ENCODE results near the gene CHRNA1. TPM values are rescaled to one million over a fixed set of nuclear protein-coding genes. Genes with fewer than 3 reads are reported as not detected.

The CHRNA1 gene
- total and polyA plus RNA-seq, 9 of the 15 experiments (the other 6 are each of a cell fraction or from before 2014, with no cell fraction given): not detected

DNA sequence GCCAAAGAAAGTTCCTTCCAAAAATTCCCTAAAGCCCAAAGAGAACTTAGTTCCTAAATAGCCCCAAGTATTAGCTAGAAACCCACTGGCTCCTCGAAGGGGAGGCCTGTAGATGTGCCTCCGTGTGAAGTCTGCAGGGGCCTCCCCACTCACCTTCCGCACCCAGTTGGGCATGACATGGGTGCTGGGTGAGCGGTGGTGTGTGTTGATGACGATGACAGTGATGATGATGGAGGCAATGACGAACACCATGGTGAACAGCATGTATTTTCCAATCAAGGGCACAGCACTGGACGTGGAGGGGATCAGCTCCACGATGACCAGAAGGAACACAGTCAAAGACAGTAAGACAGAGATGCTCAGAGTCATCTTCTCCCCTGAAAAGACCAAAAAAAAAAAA lies 14.5 kb downstream of the CHRNA1 start:
- Histone ChIP-seq H3K27ac (ENCODE audit: extremely low read depth, low read depth, low read length) (no peak overlapping the region), H3K9me1 (ENCODE audit: control insufficient read depth, insufficient read depth, low read length) (no peaks in the 10 kb centered on the region), H3K36me3 (ENCODE audit: control insufficient read depth, insufficient read depth, low read length) (no peaks in the 10 kb centered on the region), H4K20me1 (replicated peaks; ENCODE audit: control insufficient read depth, insufficient read depth, low read length) (no peaks in the 10 kb centered on the region), H2AFZ (ENCODE audit: low read depth, low read length) (no peak overlapping the region), H3K79me2 (ENCODE audit: control insufficient read depth, insufficient read depth, low read length) (no peaks in the 10 kb centered on the region), H3K4me3 (no peak overlapping the region), H3K4me2 (ENCODE audit: insufficient read depth, low read length) (no peak overlapping the region), H3K27me3 (ENCODE audit: control insufficient read depth in 2 of 2, insufficient read depth in 2 of 2, low read length in 2 of 2) (peaks cover 11 to 40% of the 10 kb centered on the region in 2 experiments), H3K9ac (ENCODE audit: insufficient read depth in 1 of 2, low read depth in 2 of 2, low read length in 2 of 2) (no peak overlapping the region), H3K9me3 (replicated peaks; ENCODE audit: control insufficient read depth, insufficient read depth, low read depth, low read length) (no peaks in the 10 kb centered on the region), H3K4me1 (replicated peaks in 1 of 2; ENCODE audit: control insufficient read depth in 2 of 2, insufficient read depth in 2 of 2, low read length in 2 of 2) (no peaks in the 10 kb centered on the region)
- WGBS (ENCODE audit: insufficient coverage, low coverage, missing lambda C conversion rate): 6% methylated on average over 8 of the region's 8 CpGs
- no TSS peak for BruUV-seq (replicated peaks)
- TF ChIP-seq NFE2 (IDR thresholded peaks at IDR 0.05; ENCODE audit: low read depth) (no peak), POLR2AphosphoS2 (IDR thresholded peaks at IDR 0.05; ENCODE audit: low read length) (no peak), EZH2 (IDR thresholded peaks at IDR 0.05; ENCODE audit: borderline replicate concordance, low read depth, low read length) (no peak), TARDBP (IDR thresholded peaks at IDR 0.05) (no peak), NCOR1 (IDR thresholded peaks at IDR 0.05) (no peak), PURB (CRISPR knock-in tag; IDR thresholded peaks at IDR 0.05; ENCODE audit: low read depth) (no peak)
- in situ Hi-C loops (cut with MboI): no loop called here
- FAIRE-seq (no peak), DNase-seq (ENCODE audit: extremely low read depth in 1 of 4, low spot score in 3 of 4) (no peak), ATAC-seq (no peak)
- intact Hi-C loops (cut with micrococcal nuclease): loop anchor here (2.0 to 5.0 kb wide), 2 partner anchors 235 to 1348 kb away; partner anchors contain the start of gene HOXD12
- POLR2A ChIA-PET: interaction anchor here (0.6 kb wide), 1 partner anchor 883 kb away, joined by 3 read pairs; no protein-coding TSS in a partner anchor
- CTCF ChIA-PET (ENCODE audit: low intra/inter-chr PET ratio): interaction anchor here (0.6 kb wide), 1 partner anchor 1331 kb away, joined by 4 read pairs; no protein-coding TSS in a partner anchor

DNA sequence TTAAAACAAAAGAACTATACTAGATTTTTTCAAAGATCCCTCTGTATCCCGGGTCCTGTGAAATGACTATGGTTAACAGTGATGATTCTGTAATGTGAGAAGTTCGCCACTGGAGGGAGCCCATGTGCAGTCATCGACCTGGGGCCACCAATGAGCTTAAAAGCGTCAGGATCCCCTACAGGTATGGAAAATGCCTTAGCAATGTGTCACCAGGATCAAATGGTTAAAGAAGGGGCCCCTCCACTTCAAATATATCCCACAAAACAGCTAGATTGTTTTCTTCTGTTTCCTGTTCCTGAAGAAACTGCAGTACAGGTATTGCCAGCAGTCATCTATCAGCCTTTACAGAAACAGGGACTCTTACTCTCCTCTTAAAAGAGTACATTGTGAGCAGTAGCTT lies 15.3 kb downstream of the CHRNA1 start:
- BruUV-seq (replicated peaks): no TSS peak
- TF ChIP-seq, protein P1, sequence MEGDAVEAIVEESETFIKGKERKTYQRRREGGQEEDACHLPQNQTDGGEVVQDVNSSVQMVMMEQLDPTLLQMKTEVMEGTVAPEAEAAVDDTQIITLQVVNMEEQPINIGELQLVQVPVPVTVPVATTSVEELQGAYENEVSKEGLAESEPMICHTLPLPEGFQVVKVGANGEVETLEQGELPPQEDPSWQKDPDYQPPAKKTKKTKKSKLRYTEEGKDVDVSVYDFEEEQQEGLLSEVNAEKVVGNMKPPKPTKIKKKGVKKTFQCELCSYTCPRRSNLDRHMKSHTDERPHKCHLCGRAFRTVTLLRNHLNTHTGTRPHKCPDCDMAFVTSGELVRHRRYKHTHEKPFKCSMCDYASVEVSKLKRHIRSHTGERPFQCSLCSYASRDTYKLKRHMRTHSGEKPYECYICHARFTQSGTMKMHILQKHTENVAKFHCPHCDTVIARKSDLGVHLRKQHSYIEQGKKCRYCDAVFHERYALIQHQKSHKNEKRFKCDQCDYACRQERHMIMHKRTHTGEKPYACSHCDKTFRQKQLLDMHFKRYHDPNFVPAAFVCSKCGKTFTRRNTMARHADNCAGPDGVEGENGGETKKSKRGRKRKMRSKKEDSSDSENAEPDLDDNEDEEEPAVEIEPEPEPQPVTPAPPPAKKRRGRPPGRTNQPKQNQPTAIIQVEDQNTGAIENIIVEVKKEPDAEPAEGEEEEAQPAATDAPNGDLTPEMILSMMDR (IDR thresholded peaks at IDR 0.05 in 2 of 3, conservative IDR thresholded peaks at IDR 0.05 in 1 of 3; ENCODE audit: insufficient read depth in 2 of 3, low read depth in 1 of 3, low read length in 3 of 3): peak; percentile 82 to 86 (median 83)
- TF ChIP-seq ARID2 (IDR thresholded peaks at IDR 0.05) (no peak), ZKSCAN3 (CRISPR knock-in tag; IDR thresholded peaks at IDR 0.05) (no peak), FOXK2 (conservative IDR thresholded peaks at IDR 0.05 in 1 of 2, IDR thresholded peaks at IDR 0.05 in 1 of 2; ENCODE audit: low read depth in 2 of 2) (no peak), ARNT (IDR thresholded peaks at IDR 0.05) (no peak), RCOR1 (IDR thresholded peaks at IDR 0.05; ENCODE audit: borderline replicate concordance in 1 of 2, low read depth in 2 of 2, low read length in 2 of 2) (peak in 1 of 2 experiments; percentile 20; a peak in 1 of 4 replicates), RBM14 (IDR thresholded peaks at IDR 0.05; ENCODE audit: borderline replicate concordance, insufficient read depth, low read depth, low read length) (no peak)
- TF ChIP-seq, protein P2, sequence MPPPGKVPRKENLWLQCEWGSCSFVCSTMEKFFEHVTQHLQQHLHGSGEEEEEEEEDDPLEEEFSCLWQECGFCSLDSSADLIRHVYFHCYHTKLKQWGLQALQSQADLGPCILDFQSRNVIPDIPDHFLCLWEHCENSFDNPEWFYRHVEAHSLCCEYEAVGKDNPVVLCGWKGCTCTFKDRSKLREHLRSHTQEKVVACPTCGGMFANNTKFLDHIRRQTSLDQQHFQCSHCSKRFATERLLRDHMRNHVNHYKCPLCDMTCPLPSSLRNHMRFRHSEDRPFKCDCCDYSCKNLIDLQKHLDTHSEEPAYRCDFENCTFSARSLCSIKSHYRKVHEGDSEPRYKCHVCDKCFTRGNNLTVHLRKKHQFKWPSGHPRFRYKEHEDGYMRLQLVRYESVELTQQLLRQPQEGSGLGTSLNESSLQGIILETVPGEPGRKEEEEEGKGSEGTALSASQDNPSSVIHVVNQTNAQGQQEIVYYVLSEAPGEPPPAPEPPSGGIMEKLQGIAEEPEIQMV (tag; conservative IDR thresholded peaks at IDR 0.05; ENCODE audit: low read depth): no peak

More for the DNA sequence above, 15.3 kb downstream of the CHRNA1 start:
- Histone ChIP-seq H3K9ac (ENCODE audit: insufficient read depth in 1 of 2, low read depth in 2 of 2, low read length in 2 of 2) (no peak overlapping the region), H3K4me3 (no peak overlapping the region), H4K20me1 (replicated peaks; ENCODE audit: control insufficient read depth, insufficient read depth, low read length) (no peaks in the 10 kb centered on the region), H3K9me3 (replicated peaks; ENCODE audit: control insufficient read depth, insufficient read depth, low read depth, low read length) (no peaks in the 10 kb centered on the region), H3K27me3 (ENCODE audit: control insufficient read depth in 2 of 2, insufficient read depth in 2 of 2, low read length in 2 of 2) (peaks cover 8 to 35% of the 10 kb centered on the region in 2 experiments), H3K9me1 (ENCODE audit: control insufficient read depth, insufficient read depth, low read length) (no peaks in the 10 kb centered on the region), H3K4me1 (replicated peaks in 1 of 2; ENCODE audit: control insufficient read depth in 2 of 2, insufficient read depth in 2 of 2, low read length in 2 of 2) (no peaks in the 10 kb centered on the region), H3K79me2 (ENCODE audit: control insufficient read depth, insufficient read depth, low read length) (no peaks in the 10 kb centered on the region), H3K36me3 (ENCODE audit: control insufficient read depth, insufficient read depth, low read length) (no peaks in the 10 kb centered on the region), H3K27ac (ENCODE audit: extremely low read depth, low read depth, low read length) (no peak overlapping the region), H3K4me2 (ENCODE audit: insufficient read depth, low read length) (no peak overlapping the region), H2AFZ (ENCODE audit: low read depth, low read length) (no peak overlapping the region)
- FAIRE-seq: peak; percentile 98
- 2% methylated on average over 4 of the region's 4 CpGs for WGBS (ENCODE audit: insufficient coverage, low coverage, missing lambda C conversion rate)
- DNase-seq (ENCODE audit: extremely low read depth in 1 of 4, low spot score in 3 of 4): peak; percentile 70 to 85 (median 78)
- in situ Hi-C loops (cut with MboI): no loop called here
- peak; percentile 97 for ATAC-seq
- intact Hi-C loops (cut with micrococcal nuclease): loop anchor here (2.0 to 5.0 kb wide), 2 partner anchors 236 to 1348 kb away; partner anchors contain the start of gene HOXD12
- ChIA-PET POLR2A (interaction anchor here (0.7 to 1.0 kb wide), 3 partner anchors 16 to 253 kb away, joined by 3 to 4 read pairs (median 3); partner anchors contain the start of gene CHRNA1), CTCF (ENCODE audit: low intra/inter-chr PET ratio) (interaction anchor here (1.5 kb wide), 1 partner anchor 237 kb away, joined by 11 read pairs; no protein-coding TSS in a partner anchor)

All from K562 (cell line).